Measurements from ENCODE around the gene PLAAT2. TPM values are rescaled to one million over a fixed set of nuclear protein-coding genes. Genes with fewer than 3 reads are reported as not detected.

PLAAT2 gene
- total and polyA plus RNA-seq, 2 of the 13 experiments (the other 11 are each of a cell fraction or from before 2014, with no cell fraction given): 0.22 TPM; not detected in 1

- ChIA-PET CTCF (ENCODE audit: low intra/inter-chr PET ratio, low total read pairs) (no interaction called here), POLR2A (no interaction called here)
- no peaks in the 10 kb centered on the region for H3K79me2 ChIP-seq (ENCODE audit: insufficient read depth, low read length)
- H3K4me2 ChIP-seq (ENCODE audit: low read depth, low read length): no peak overlapping the region
- ATAC-seq (no peak), DNase-seq (ENCODE audit: low spot score) (no peak), FAIRE-seq (no peak)
- no peak for TF ChIP-seq SSRP1 (CRISPR knock-in tag; IDR thresholded peaks at IDR 0.05)
- no peak for TF ChIP-seq GMEB2 (CRISPR knock-in tag; IDR thresholded peaks at IDR 0.05; ENCODE audit: low read depth)
- no peak for TF ChIP-seq MTF2 (CRISPR knock-in tag; IDR thresholded peaks at IDR 0.05; ENCODE audit: borderline replicate concordance)
- TF ChIP-seq HNRNPK (IDR thresholded peaks at IDR 0.05; ENCODE audit: low read depth, low read length, poor library complexity, severe bottlenecking): no peak
- no peak for TF ChIP-seq ELK4 (CRISPR knock-in tag; IDR thresholded peaks at IDR 0.05; ENCODE audit: borderline replicate concordance)
- H3K9ac ChIP-seq (ENCODE audit: insufficient read depth, low read depth, low read length): no peak overlapping the region
- intact Hi-C loops (cut with micrococcal nuclease; ENCODE audit: unreplicated experiment) (no loop called here), in situ Hi-C loops (cut with HindIII; ENCODE audit: extremely low pct_ligation_motif_present, low pct_unique_long_range_greater_than_20kb) (no loop called here)
- H3K27ac ChIP-seq (ENCODE audit: extremely low read length, insufficient read depth, low read length): no peak overlapping the region
- no peaks in the 10 kb centered on the region for H3K36me3 ChIP-seq (replicated peaks in 1 of 2; ENCODE audit: control insufficient read depth in 1 of 2, insufficient read depth in 2 of 2, low read length in 2 of 2)
- H3K9me3 ChIP-seq (ENCODE audit: low read length): no peaks in the 10 kb centered on the region
- H3K27me3 ChIP-seq (ENCODE audit: control insufficient read depth in 1 of 2, insufficient read depth in 2 of 2, low read length in 2 of 2): no peaks in the 10 kb centered on the region; a peak in 1 of 5 replicates
- H3K4me3 ChIP-seq (replicated peaks in 1 of 3; ENCODE audit: insufficient read depth in 1 of 3, low read depth in 2 of 3, low read length in 3 of 3): no peak overlapping the region
- BruUV-seq (replicated peaks): no TSS peak
- no peaks in the 10 kb centered on the region for H4K20me1 ChIP-seq (ENCODE audit: insufficient read depth, low read length)
- H2AFZ ChIP-seq (ENCODE audit: low read length): no peak overlapping the region
- WGBS (ENCODE audit: low lambda C conversion rate): 53% methylated on average over 3 of the region's 3 CpGs
- peaks cover 11% of the 10 kb centered on the region for H3K4me1 ChIP-seq (ENCODE audit: insufficient read depth, low read length)
These were observed 25.8 kb upstream of the PLAAT2 start for GRCh38 chr11:63589000-63589399.
